ACC112 (cell line): Measurements from ENCODE around the gene TFCP2L1.
"Not testable (repeated sequence)": the region's sequence is repeated elsewhere in the genome, so short reads cannot be mapped to it uniquely, and the experiment has no call there.

Experiments used
- H2AFZ ChIP-seq: fragments of 200-600 bp; sonication (generic); one replicate; pipeline ENCODE4 v1.6.0; 2017; ENCODE audit warnings: antibody characterized with exemption, low read length; ENCODE audit not compliant: unreplicated experiment
- H3K27ac ChIP-seq: fragments of 200-600 bp; sonication (generic); 2 replicates; pipeline ENCODE4 v1.5.1; 2014; ENCODE audit warnings: low read depth, mild to moderate bottlenecking, antibody characterized with exemption, low read length, moderate library complexity
- H3K27me3 ChIP-seq: fragments of 200-600 bp; sonication (generic); 2 replicates; pipeline ENCODE4 v1.6.1; 2014; ENCODE audit warnings: mild to moderate bottlenecking, antibody characterized with exemption, low read length, moderate library complexity, mixed read lengths; ENCODE audit not compliant: insufficient read depth
- H3K36me3 ChIP-seq: fragments of 200-600 bp; sonication (generic); 2 replicates; pipeline ENCODE4 v1.6.1; 2016; ENCODE audit warnings: mild to moderate bottlenecking, antibody characterized with exemption, low read length, moderate library complexity, mixed read lengths; ENCODE audit not compliant: insufficient read depth
- H3K4me1 ChIP-seq: fragments of 200-600 bp; sonication (generic); one replicate; pipeline ENCODE4 v1.6.1; 2016; ENCODE audit warnings: low read length, mixed read lengths; ENCODE audit not compliant: insufficient read depth, unreplicated experiment, control insufficient read depth
- H3K4me3 ChIP-seq: fragments of 200-600 bp; sonication (generic); 2 replicates; pipeline ENCODE4 v1.5.1; 2014; ENCODE audit warnings: mild to moderate bottlenecking, low read depth, low read length
- H3K79me2 ChIP-seq: fragments of 200-600 bp; sonication (generic); one replicate; pipeline ENCODE4 v1.6.0; 2016; ENCODE audit warnings: low read length; ENCODE audit not compliant: control insufficient read depth, unreplicated experiment, insufficient read depth

Gene TFCP2L1

DNA sequence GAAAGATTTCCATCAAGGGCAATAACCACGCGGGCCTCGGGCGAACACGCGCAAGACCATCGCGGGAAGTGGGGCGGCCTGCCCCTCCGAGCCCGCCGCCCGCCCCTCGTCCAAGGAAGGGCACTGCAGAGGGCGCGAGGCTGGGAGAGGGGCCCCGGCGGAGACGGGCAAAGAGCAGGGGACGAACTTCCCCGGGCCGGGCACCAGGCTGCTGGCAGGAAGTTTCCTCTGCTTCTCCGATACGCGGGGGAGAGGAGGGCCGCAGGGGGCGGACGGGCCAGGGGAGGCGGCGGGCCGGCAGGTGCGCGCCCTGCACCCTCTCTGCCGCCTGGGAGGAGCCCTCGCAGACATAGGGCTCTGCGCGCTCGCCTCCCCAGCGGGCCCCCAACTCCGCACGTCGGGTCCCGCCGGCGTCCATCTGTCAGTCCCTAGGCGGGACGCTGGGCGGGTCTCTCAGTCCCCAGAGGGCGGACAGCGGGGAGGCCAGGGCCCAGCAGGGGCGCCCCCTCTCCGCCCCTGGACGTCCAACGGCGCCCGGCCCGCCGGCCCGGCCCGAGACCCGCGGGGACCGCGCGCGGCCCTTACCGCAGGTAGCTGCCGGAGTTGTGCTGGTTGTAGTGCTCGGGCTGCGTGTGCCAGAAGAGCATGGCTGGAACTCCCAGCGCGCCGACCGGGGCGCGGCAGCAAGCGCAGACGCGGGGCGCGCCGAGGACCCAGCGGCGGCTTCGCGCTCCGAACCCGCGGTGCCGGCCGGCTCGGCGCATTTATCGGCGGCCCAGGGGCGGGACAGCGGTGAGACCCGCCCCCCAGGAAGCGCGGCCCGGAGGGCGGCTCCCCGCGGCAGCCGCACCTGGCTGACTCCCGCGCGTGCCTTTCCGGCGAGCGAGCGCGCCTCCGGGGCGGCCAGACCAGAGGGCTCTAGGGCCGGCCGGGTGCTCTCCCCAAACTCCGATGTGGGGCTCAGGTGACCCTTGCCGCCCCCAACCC is at the start of gene TFCP2L1:
TSS of gene TFCP2L1 (minus strand) at position 740 of the 987 bp plus-strand sequence. CDS start at position 647, 93 bp downstream.
- Histone ChIP-seq H3K27ac (no peak within 1 kb of the TSS), H2AFZ (peak within 1 kb of the TSS; percentile 13), H3K27me3 (peaks cover 49% of the 10 kb centered on the region), H3K79me2 (no peaks in the 10 kb centered on the region), H3K36me3 (no peaks in the 10 kb centered on the region), H3K4me1 (no peaks in the 10 kb centered on the region), H3K4me3 (peak within 1 kb of the TSS; percentile 69)

DNA sequence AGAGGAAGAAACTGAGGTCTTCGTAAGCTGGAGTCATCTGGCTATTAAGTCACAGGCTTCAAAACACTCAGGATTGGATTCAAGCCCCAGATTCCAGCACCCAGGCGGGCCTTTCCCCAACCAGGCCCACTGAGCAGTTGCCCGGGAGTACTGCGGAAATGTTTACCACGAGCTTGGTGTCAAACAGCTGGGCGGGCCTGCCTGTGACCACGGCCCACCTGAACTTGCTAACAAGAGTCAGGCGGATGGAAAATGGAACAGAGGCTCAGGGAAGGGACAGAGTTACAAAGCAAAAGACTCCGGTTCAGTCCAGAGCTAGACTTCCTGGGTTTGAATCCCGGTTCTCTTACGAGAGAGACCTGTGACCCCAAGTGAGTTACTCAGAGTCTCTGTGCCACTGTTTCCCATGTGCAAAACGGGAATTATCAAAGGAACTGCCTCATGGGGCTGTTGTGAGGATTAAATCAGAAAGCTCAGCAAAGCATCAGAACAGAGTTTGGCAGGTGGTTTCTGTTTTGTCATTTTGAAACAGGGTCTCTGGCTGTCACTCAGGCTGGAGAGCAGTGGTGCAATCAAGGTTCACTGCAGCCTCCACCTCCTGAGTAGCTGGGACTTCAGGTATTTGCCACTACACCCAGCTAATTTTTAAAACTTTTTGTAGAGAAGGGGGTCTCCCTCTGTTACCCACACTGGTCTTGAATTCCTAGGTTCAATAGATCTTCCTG is 49.0 kb upstream of the TFCP2L1 start:
- no peak overlapping the region for H3K27ac ChIP-seq
- H3K36me3 ChIP-seq: no peaks in the 10 kb centered on the region
- no peaks in the 10 kb centered on the region for H3K4me1 ChIP-seq
- H2AFZ ChIP-seq: no peak overlapping the region
- peaks cover 8% of the 10 kb centered on the region; the same call in 1 of the 2 replicates for H3K27me3 ChIP-seq
- H3K79me2 ChIP-seq: no peaks in the 10 kb centered on the region
- H3K4me3 ChIP-seq: no peak overlapping the region

DNA sequence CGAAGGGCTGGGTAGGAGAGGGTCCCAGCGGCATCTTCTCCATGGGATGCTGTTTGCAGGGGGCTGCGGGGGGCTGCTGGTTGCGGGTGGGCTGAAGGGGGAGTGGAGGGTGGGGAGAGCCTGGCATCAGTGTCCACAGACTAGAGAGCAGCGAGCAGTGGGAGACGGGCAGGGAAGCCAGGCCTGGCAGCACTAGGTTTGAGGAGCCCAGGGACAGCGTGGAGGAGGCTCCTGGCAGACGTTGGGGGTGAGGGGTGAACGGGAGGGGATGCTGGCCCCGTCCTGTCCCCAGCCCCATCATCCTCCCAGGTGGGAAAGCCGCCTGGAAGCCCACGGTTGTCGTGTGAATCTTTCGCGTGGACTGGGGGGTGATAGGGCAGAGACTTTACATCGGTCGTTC is 48.2 kb upstream of the TFCP2L1 start:
- no peak overlapping the region for H3K4me3 ChIP-seq
- no peak overlapping the region for H2AFZ ChIP-seq
- no peak overlapping the region for H3K27ac ChIP-seq
- H3K79me2 ChIP-seq: no peaks in the 10 kb centered on the region
- H3K36me3 ChIP-seq: no peaks in the 10 kb centered on the region
- peaks cover 13% of the 10 kb centered on the region; the same call in 1 of the 2 replicates for H3K27me3 ChIP-seq
- no peaks in the 10 kb centered on the region for H3K4me1 ChIP-seq

GRCh38 chr2:121331324-121331723 is 46.3 kb upstream of the TFCP2L1 start:
- not testable (repeated sequence) for H3K4me3 ChIP-seq, H3K4me1 ChIP-seq, H3K79me2 ChIP-seq, H3K36me3 ChIP-seq, H3K27ac ChIP-seq, H2AFZ ChIP-seq
- peaks cover 13% of the 10 kb centered on the region; the same call in 1 of the 2 replicates for H3K27me3 ChIP-seq

DNA sequence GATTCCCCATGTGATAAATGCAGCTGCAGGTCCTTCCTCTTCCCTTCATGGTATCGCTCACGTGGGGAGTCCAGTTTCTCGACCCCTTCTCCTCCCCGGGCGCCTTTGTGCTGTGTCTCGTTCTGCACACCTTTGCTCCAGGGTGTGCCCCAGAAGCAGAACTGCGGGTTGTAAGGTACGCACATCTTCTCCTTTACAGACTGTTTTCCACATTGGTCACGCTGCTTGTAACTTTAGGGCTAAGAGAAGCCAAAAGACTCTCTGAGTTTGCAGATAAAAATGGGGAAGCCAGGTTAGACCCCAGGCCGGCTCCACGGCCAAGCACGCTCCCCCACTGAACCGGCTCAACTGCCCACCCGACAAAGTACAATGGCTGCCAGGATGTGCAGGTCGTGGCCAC is 45.9 kb upstream of the TFCP2L1 start:
- Histone ChIP-seq H3K4me1 (no peaks in the 10 kb centered on the region), H3K27me3 (peaks cover 13% of the 10 kb centered on the region; the same call in 1 of the 2 replicates), H3K4me3 (no peak overlapping the region), H3K36me3 (no peaks in the 10 kb centered on the region), H3K79me2 (no peaks in the 10 kb centered on the region), H2AFZ (no peak overlapping the region), H3K27ac (no peak overlapping the region)

DNA sequence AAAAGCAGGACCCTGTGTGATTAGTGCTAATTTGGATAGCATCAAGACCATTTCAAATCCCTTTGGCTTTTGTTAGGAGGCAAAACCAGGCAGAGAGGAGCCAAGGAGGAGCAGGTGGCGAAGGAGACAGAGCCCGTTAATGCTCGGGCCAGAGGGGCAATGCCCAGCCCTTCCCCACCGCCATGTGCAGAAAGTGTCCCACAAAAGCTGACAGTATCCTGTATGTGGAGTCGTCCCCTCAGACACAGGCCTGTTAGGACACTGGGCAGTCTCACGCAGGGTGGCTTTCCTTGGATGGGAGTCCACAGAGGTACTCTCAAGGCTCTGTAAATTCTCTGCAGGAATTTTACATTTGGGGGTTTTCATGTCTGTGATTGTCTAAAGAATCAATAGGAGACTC is 44.8 kb upstream of the TFCP2L1 start:
- Histone ChIP-seq H3K27ac (no peak overlapping the region), H3K4me3 (no peak overlapping the region), H3K27me3 (peaks cover 13% of the 10 kb centered on the region; the same call in 1 of the 2 replicates), H2AFZ (no peak overlapping the region), H3K4me1 (no peaks in the 10 kb centered on the region), H3K36me3 (no peaks in the 10 kb centered on the region), H3K79me2 (no peaks in the 10 kb centered on the region)

- Histone ChIP-seq H3K36me3 (no peaks in the 10 kb centered on the region), H3K4me1 (no peaks in the 10 kb centered on the region), H3K27ac (no peak overlapping the region), H3K4me3 (no peak overlapping the region), H2AFZ (no peak overlapping the region), H3K79me2 (no peaks in the 10 kb centered on the region), H3K27me3 (peaks cover 13% of the 10 kb centered on the region; the same call in 1 of the 2 replicates)
Observed at GRCh38 chr2:121326628-121327027, 41.6 kb upstream of the TFCP2L1 start.

GRCh38 chr2:121324601-121325000 is 39.6 kb upstream of the TFCP2L1 start:
- no peaks in the 10 kb centered on the region for H3K79me2 ChIP-seq
- no peak overlapping the region for H3K4me3 ChIP-seq
- H3K36me3 ChIP-seq: no peaks in the 10 kb centered on the region
- peaks cover 12% of the 10 kb centered on the region; the same call in 1 of the 2 replicates for H3K27me3 ChIP-seq
- H3K27ac ChIP-seq: no peak overlapping the region
- H3K4me1 ChIP-seq: no peaks in the 10 kb centered on the region
- no peak overlapping the region for H2AFZ ChIP-seq

DNA sequence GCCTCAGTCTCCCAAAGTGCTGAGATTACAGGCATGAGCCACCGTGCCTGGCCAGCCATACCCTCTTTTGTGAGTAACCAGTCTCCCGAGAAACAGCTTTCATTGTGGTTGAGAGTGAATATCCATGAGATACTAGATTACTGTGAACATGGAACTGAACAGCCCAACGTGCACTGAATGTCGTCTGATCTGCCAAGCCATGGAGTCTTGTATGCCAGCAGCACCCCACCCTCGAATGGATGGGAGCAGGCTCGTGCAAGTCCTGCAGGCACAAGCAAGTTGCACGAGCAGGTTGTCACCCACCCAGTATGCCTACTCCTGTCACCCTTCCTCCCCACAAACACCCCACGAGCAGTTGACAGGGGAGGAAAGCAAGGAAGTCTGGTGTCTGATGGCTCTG is 36.5 kb upstream of the TFCP2L1 start:
- Histone ChIP-seq H3K79me2 (no peaks in the 10 kb centered on the region), H3K27me3 (0 out of 2 replicates have a peak, but pooled peaks cover 2% of the 10 kb centered on the region), H2AFZ (no peak overlapping the region), H3K4me3 (no peak overlapping the region), H3K36me3 (no peaks in the 10 kb centered on the region), H3K27ac (no peak overlapping the region), H3K4me1 (no peaks in the 10 kb centered on the region)

DNA sequence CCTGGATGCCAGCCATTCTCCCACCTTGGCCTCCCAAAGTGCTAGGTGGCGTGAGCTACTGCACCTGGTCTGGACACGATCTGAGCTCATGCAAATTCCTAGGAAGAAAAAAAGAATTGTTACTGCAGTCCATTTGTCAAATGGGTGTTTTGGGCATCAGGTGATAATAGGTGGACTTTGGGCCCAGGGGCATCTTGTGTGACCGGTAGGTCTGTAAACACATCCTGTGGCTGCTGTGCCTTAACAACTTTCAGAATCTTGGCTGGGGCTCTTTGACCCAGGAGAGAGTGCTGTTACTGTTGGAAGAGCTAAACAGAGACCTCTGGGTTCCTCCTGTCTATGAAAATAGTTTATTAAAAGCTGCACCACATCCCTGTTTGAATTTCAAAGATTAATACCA is 34.9 kb upstream of the TFCP2L1 start:
- H3K79me2 ChIP-seq: no peaks in the 10 kb centered on the region
- H3K27ac ChIP-seq: no peak overlapping the region
- H3K36me3 ChIP-seq: no peaks in the 10 kb centered on the region
- no peak overlapping the region for H3K4me3 ChIP-seq
- no peak overlapping the region for H2AFZ ChIP-seq
- no peaks in the 10 kb centered on the region for H3K4me1 ChIP-seq
- 0 out of 2 replicates have a peak, but pooled peaks cover 2% of the 10 kb centered on the region for H3K27me3 ChIP-seq
